ENCODE results near the gene SCNN1G. TPM values are rescaled to one million over a fixed set of nuclear protein-coding genes. Genes with fewer than 3 reads are reported as not detected.
"Not testable (repeated sequence)": the region's sequence is repeated elsewhere in the genome, so short reads cannot be mapped to it uniquely, and the experiment has no call there.

SCNN1G gene
- total RNA-seq, 4 donors from 2014 or later, result 2.8 to 87.8 (median 66.2) TPM

DNA sequence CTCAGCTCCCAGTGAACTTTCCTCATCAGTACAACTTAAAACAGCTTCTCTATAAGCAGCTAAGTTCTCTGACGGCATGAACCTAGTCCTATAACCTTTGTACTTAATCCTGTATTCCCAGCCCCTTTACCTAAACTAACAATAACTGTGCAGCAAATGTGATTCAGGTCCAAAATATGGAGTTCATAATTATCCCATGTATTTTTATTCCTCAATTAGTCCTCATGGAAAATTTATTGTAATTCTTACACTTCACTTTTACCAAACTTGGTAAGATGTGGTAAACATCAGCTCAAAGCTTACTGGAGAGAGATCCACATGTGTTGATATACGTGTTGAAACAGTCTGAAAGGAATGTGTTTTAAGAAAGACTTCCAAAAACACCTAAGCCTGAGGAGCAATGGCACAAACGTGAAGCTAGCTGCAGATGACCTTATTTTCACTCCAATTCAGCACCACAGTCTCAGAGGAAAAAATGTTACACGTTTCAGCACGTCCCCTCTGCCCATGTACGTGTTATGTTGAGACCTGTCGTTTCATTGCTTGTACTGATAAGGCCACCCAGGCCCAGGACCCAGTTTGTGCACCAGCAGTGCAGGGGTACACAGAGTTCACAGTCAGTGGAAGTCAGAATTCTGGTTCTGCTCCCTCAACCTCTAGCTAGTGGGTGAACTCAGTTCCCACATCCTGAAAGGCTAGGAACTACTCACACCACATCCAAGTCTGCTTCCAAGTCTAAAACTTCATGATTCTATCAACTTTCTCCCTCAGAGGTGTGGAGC, 40.4 kb upstream of the SCNN1G start:
- no peak for DNase-seq
- Histone ChIP-seq H3K9me3 (no peaks in the 10 kb centered on the region), H3K27me3 (no peaks in the 10 kb centered on the region), H3K36me3 (no peaks in the 10 kb centered on the region), H3K4me1 (peaks cover 12 to 40% (median 18%) of the 10 kb centered on the region in 4 donors), H3K27ac (peak overlapping the region in 3 of 4 donors; percentile 15 to 33 (median 15)), H3K4me3 (no peak overlapping the region)
- intact Hi-C loops (cut with DNase I; ENCODE audit: low total_unique reads) (no loop called here), in situ Hi-C loops (cut with MboI; ENCODE audit: low pct_ligation_motif_present in 1 of 4, low pct_unique_long_range_greater_than_20kb in 1 of 4, low sequenced_read_pairs in 3 of 4) (no loop called here)
- WGBS, 2 donors (ENCODE audit: low coverage in 1 of 2), result 37 to 61% methylated on average over 3 to 7 of the region's 7 CpGs
- TF ChIP-seq POLR2AphosphoS5 (IDR thresholded peaks at IDR 0.05), result no peak

- in situ Hi-C loops (cut with MboI; ENCODE audit: low pct_ligation_motif_present in 1 of 4, low pct_unique_long_range_greater_than_20kb in 1 of 4, low sequenced_read_pairs in 3 of 4), result no loop called here
- WGBS, 2 donors (ENCODE audit: low coverage in 1 of 2), result 89 to 92% methylated on average over 2 to 3 of the region's 3 CpGs
- intact Hi-C loops (cut with DNase I; ENCODE audit: low total_unique reads), result no loop called here
- Histone ChIP-seq H3K27ac (no peak overlapping the region), H3K9me3 (no peaks in the 10 kb centered on the region), H3K4me1 (peaks cover 22 to 49% (median 28%) of the 10 kb centered on the region in 4 donors), H3K4me3 (no peak overlapping the region), H3K27me3 (no peaks in the 10 kb centered on the region), H3K36me3 (no peaks in the 10 kb centered on the region)
- DNase-seq, result no peak
- no peak for TF ChIP-seq CTCF (IDR thresholded peaks at IDR 0.05)
- TF ChIP-seq POLR2A (IDR thresholded peaks at IDR 0.05), result no peak
- no peak for TF ChIP-seq EP300 (IDR thresholded peaks at IDR 0.05; ENCODE audit: low read depth)
Observed at GRCh38 chr16:23143391-23143790, 39.2 kb upstream of the SCNN1G start.

DNA sequence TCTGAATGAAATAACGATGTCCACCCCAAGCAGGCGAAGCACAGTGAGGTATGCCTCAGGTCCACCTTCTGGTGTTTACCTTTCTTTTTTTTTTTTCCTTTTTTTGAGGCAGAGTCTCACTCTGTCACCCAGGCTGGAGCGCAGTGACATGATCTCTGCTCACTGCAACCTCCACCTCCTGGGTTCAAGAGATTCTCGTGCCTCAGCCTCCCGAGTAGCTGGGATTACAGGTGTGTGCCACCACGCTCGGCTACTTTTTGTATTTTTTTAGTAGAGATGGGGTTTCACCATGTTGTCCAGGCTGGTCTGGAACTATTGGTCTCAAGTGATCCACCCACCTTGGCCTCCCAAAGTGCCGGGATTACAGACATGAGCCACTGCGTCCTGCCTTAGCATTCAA, 38.2 kb upstream of the SCNN1G start:
- H3K27me3 ChIP-seq; H3K9me3 ChIP-seq; intact Hi-C loops (cut with DNase I; ENCODE audit: low total_unique reads); DNase-seq; in situ Hi-C loops (cut with MboI; ENCODE audit: low pct_ligation_motif_present in 1 of 4, low pct_unique_long_range_greater_than_20kb in 1 of 4, low sequenced_read_pairs in 3 of 4); H3K36me3 ChIP-seq; H3K4me3 ChIP-seq; H3K27ac ChIP-seq: not testable (repeated sequence)
- WGBS, 2 donors (ENCODE audit: low coverage in 1 of 2), result 90 to 98% methylated on average over 9 of the region's 9 CpGs
- peaks cover 22 to 50% (median 29%) of the 10 kb centered on the region in 4 donors for H3K4me1 ChIP-seq

DNA sequence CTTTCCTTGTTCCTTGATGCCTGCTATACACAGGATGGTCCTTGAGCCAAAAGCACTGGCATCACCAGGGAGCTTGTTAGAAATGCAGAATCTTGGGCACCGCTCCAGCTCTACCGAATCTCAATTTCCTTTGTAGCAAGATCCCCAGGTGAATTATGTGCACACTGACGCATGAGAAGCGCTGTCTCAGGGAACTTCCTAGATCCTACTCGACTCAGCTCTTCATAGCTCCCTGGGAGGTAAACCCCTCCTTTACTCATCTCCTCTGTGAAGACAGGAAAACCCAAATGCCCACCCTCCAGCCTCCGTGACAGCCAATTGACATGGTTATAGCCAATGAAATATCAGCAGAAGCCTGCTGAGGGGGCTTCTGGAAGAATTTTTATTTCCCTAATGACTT, 37.4 kb upstream of the SCNN1G start:
- Histone ChIP-seq H3K4me3 (no peak overlapping the region), H3K27ac (no peak overlapping the region), H3K4me1 (peaks cover 22 to 55% (median 31%) of the 10 kb centered on the region in 4 donors), H3K9me3 (no peaks in the 10 kb centered on the region), H3K36me3 (no peaks in the 10 kb centered on the region), H3K27me3 (no peaks in the 10 kb centered on the region)
- no peak for TF ChIP-seq CTCF (IDR thresholded peaks at IDR 0.05)
- TF ChIP-seq EP300 (IDR thresholded peaks at IDR 0.05; ENCODE audit: low read depth), result no peak
- no peak for TF ChIP-seq POLR2A (IDR thresholded peaks at IDR 0.05)
- TF ChIP-seq POLR2AphosphoS5 (IDR thresholded peaks at IDR 0.05), result no peak
- intact Hi-C loops (cut with DNase I; ENCODE audit: low total_unique reads), result no loop called here
- no peak for DNase-seq
- 78 to 100% methylated on average over 1 to 6 of the region's 6 CpGs for WGBS, 2 donors (ENCODE audit: low coverage in 1 of 2)
- in situ Hi-C loops (cut with MboI; ENCODE audit: low pct_ligation_motif_present in 1 of 4, low pct_unique_long_range_greater_than_20kb in 1 of 4, low sequenced_read_pairs in 3 of 4), result no loop called here

- no peak for DNase-seq
- Histone ChIP-seq H3K27ac (no peak overlapping the region), H3K4me1 (peaks cover 22 to 55% (median 31%) of the 10 kb centered on the region in 4 donors), H3K27me3 (no peaks in the 10 kb centered on the region), H3K4me3 (no peak overlapping the region), H3K36me3 (no peaks in the 10 kb centered on the region), H3K9me3 (no peaks in the 10 kb centered on the region)
- WGBS, 2 donors (ENCODE audit: low coverage in 1 of 2), result 63 to 65% methylated on average over 3 of the region's 3 CpGs
- in situ Hi-C loops (cut with MboI; ENCODE audit: low pct_ligation_motif_present in 1 of 4, low pct_unique_long_range_greater_than_20kb in 1 of 4, low sequenced_read_pairs in 3 of 4) (no loop called here), intact Hi-C loops (cut with DNase I; ENCODE audit: low total_unique reads) (no loop called here)
- no peak for TF ChIP-seq CTCF (IDR thresholded peaks at IDR 0.05)
- TF ChIP-seq POLR2AphosphoS5 (IDR thresholded peaks at IDR 0.05), result no peak
- no peak for TF ChIP-seq EP300 (IDR thresholded peaks at IDR 0.05; ENCODE audit: low read depth)
Observed at GRCh38 chr16:23145608-23146007, 36.9 kb upstream of the SCNN1G start.

All from transverse colon (tissue), 4 donors.